Heart right ventricle (tissue), 16 donors: ENCODE measurements around the gene PGA5. TPM values are rescaled to one million over a fixed set of nuclear protein-coding genes. Genes with fewer than 3 reads are reported as not detected.

Experiments used
- ATAC-seq, 8 donors: fragments of 200-7000 bp; cut with Tn5 transposase; one replicate each; pipeline ENCODE4 v1.9.1; 2020; ENCODE audit warnings: mild to moderate bottlenecking in 8 of 8, moderate library complexity in 8 of 8, moderate number of reproducible peaks in 1 of 8
- DNase-seq, 2 donors: peaks; one replicate each; pipeline ENCODE4 v3.0.0-alpha.2; 2020
- H3K27ac ChIP-seq, 10 donors: fragments of 200-600 bp; sonication (generic) in 2 of 10; one replicate each; pipeline versions ENCODE4 v1.5.0 to v1.8.0; 2020 to 2022; ENCODE audit warnings: mild to moderate bottlenecking in 3 of 10
- H3K27me3 ChIP-seq, 7 donors: fragments of 200-600 bp; one replicate each; pipeline ENCODE4 v1.8.0; 2021 to 2022; ENCODE audit warnings: mild to moderate bottlenecking in 2 of 7
- H3K36me3 ChIP-seq, 9 donors: fragments of 200-600 bp; sonication (generic) in 1 of 9; one replicate each; pipeline versions ENCODE4 v1.5.0 to v1.8.0; 2020 to 2022; ENCODE audit warnings: mild to moderate bottlenecking in 2 of 9
- H3K4me1 ChIP-seq, 9 donors: fragments of 200-600 bp; sonication (generic) in 1 of 9; one replicate each; pipeline versions ENCODE4 v1.5.0 to v1.8.0; 2020 to 2022; ENCODE audit warnings: mild to moderate bottlenecking in 4 of 9
- H3K4me3 ChIP-seq, 10 donors: fragments of 200-600 bp; sonication (generic) in 2 of 10; one replicate each; pipeline versions ENCODE4 v1.5.0 to v1.8.0; 2020 to 2022; ENCODE audit warnings: mild to moderate bottlenecking in 7 of 10, moderate library complexity in 2 of 10
- H3K9me3 ChIP-seq, 11 donors: fragments of 200-600 bp in 10 of 11; sonication (generic) in 2 of 11; one replicate each; pipeline versions ENCODE4 v1.5.0 to v1.8.0; 2013 to 2022; ENCODE audit warnings: mild to moderate bottlenecking in 2 of 11, control low read depth in 1 of 11, moderate library complexity in 1 of 11
- WGBS, 2 donors: extraction: QIAGEN DNeasy Blood & Tissue Kit; methylation state at CpG; one replicate each; pipeline ENCODE4 v1.1.7; 2013; ENCODE audit warnings: inconsistent platforms in 1 of 2; 5-methylcytosine and 5-hydroxymethylcytosine counted together
- intact Hi-C, 10 donors: fragments of 100-400 bp; cut with DNase I; formaldehyde crosslinking; loops; one replicate each; pipeline versions ENCODE4 v1.11.1 to v1.14.2; 2022
- polyA plus RNA-seq, 2 donors: library from polyadenylated mRNA; stranded (reverse); fragments of 200-250 nt; gene quantifications; one replicate each; pipeline ENCODE4 v1.2.3, GENCODE V29; 2013
- total RNA-seq, 10 donors: library from RNA; stranded (reverse); fragmentation: NEBNext Ultra II Directional in 3 of 10; extraction: Animal tissue kit (Norgen Biotek cat#: 25700) in 3 of 10; gene quantifications; one replicate each; pipeline versions ENCODE4 v1.2.1 to v1.2.4, GENCODE V29; 2021 to 2023
- TF ChIP-seq, protein P1 (sequence below), 9 donors: fragments of 200-600 bp; sonication (generic) in 2 of 9; IDR thresholded peaks; one replicate each; pipeline versions ENCODE4 v1.5.0 to v1.8.0; 2021 to 2022; ENCODE audit warnings: antibody characterized with exemption in 9 of 9, mild to moderate bottlenecking in 5 of 9, moderate library complexity in 1 of 9
- donor health status: Arrhythmogenic right ventricular cardiomyopathy.
- donor health status: ischemic (EF 13 %, LVEDD 7.1; RV severe dilation, severe dysfunction).
- donor health status: healthy with polysubstance abuse.
- donor health status: DM: no; HTN: yes; CAD: no.
- donor health status: DM: no; HTN: no; CAD: no.
- donor health status: ischemic (EF 25% LVEDD 6.9; RV normal size, moderate dysfunction).
- donor health status: ischemic (EF 25% LVEDD 5.7; RV mildly dilated, moderate dysfunction).
- donor health status: healthy.
- donor health status: DM: yes; HTN: yes; CAD: no.
- donor health status: Ischemic cardiomyopathy.
- donor health status: ischemic (EF 35%, LVEDD 5.7; RV mildly dilated, moderate dysfunction).
- donor health status: nonischemic (EF 11% LVEDD 7.7; RV severe dilation, severe dysfunction).
- donor health status: DM: yes; HTN: yes; CAD: no.
- donor health status: PGD.
- donor health status: ischemic (EF 29% LVEDD 5.4; RV normal size, mild dysfunction).
- donor health status: nonischemic (EF 23%, LVEDD 6.1; RV moderate dilation, normal function).

Gene PGA5
- total and polyA plus RNA-seq, 12 donors, result 0.14 to 0.93 (median 0.58) TPM; not detected in 6

DNA sequence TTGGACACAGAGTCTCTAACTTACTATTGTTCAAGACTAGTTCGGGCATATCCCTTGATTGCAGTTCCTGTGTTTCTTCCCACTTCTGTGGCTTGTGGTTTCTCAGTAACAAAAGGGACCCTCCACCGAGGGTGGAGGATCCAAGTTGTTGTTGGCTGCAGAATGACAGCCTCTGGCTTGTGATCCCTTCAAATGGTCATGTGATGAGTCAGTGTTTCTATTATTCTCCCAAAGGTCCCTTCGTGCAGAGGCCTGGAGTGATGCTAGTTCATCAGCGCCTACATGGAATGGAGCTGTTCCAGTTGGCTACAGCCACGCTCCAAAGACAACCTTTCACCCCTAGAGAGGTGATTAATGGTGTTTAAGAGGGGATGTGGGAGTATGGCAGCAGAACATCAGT is 56.8 kb downstream of the PGA5 start:
- ATAC-seq (peak; percentile 8 to 75 (median 46)), DNase-seq (peak in 1 of 2 donors; percentile 37)
- Histone ChIP-seq H3K27ac (peak overlapping the region in 4 of 10 donors; percentile 2 to 40 (median 39)), H3K36me3 (peaks cover 0 to 50% (median 32%) of the 10 kb centered on the region in 9 donors), H3K9me3 (no peaks in the 10 kb centered on the region), H3K27me3 (peaks cover 0 to 30% (median 0%) of the 10 kb centered on the region in 7 donors), H3K4me3 (no peak overlapping the region), H3K4me1 (peaks cover 7 to 50% (median 40%) of the 10 kb centered on the region in 9 donors)
- intact Hi-C loops, result no loop called here
- WGBS, 2 donors, result 17 to 30% methylated on average over 5 of the region's 5 CpGs
- TF ChIP-seq, protein P1, sequence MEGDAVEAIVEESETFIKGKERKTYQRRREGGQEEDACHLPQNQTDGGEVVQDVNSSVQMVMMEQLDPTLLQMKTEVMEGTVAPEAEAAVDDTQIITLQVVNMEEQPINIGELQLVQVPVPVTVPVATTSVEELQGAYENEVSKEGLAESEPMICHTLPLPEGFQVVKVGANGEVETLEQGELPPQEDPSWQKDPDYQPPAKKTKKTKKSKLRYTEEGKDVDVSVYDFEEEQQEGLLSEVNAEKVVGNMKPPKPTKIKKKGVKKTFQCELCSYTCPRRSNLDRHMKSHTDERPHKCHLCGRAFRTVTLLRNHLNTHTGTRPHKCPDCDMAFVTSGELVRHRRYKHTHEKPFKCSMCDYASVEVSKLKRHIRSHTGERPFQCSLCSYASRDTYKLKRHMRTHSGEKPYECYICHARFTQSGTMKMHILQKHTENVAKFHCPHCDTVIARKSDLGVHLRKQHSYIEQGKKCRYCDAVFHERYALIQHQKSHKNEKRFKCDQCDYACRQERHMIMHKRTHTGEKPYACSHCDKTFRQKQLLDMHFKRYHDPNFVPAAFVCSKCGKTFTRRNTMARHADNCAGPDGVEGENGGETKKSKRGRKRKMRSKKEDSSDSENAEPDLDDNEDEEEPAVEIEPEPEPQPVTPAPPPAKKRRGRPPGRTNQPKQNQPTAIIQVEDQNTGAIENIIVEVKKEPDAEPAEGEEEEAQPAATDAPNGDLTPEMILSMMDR (IDR thresholded peaks at IDR 0.05), result no peak

DNA sequence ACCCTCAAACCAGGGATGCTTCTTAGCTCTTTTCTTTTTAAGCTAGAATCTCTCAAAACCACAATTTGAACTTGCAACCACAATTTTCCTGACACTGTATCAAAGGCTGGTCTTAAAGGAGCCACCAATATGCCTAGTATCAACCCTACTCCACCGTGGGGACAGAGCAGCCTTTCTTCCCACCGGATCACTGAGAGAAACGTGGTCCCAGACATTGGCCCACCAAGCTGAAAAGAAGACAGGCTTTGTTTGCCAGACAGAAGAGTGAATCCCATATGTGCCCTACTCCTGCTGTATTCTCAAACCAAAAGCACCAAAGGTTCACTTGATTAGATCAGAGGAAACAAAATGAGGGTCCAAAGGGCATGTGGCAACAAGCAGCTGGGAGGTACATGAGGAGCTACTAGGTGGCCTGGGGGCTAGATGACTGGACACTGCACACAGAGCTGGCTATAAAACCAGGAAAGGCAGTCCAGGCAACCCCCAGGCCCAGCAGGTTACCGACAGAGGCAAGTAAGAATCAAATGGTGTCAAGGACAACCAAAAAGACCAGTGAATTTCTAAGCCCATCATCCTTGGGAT is 57.8 kb downstream of the PGA5 start:
- Histone ChIP-seq H3K9me3 (no peaks in the 10 kb centered on the region), H3K27me3 (peaks cover 0 to 24% (median 0%) of the 10 kb centered on the region in 7 donors), H3K4me3 (no peak overlapping the region), H3K27ac (peak overlapping the region in 2 of 10 donors; percentile 15 to 39), H3K36me3 (peaks cover 0 to 60% (median 40%) of the 10 kb centered on the region in 9 donors), H3K4me1 (peaks cover 6 to 45% (median 37%) of the 10 kb centered on the region in 9 donors)
- intact Hi-C loops, result no loop called here
- ATAC-seq, result no peak
- DNase-seq, result no peak
- WGBS, 2 donors, result 90 to 94% methylated on average over 4 of the region's 4 CpGs
- TF ChIP-seq, protein P1 (IDR thresholded peaks at IDR 0.05), result no peak

Other genes with a start within 250 kb of the PGA5 start
- 1 to 10 TPM in 1 of 10 donors, under 1 TPM in 6, not detected in 3; 0.07 to 5.7 (median 0.38) TPM for gene CD5, start 138.7 kb upstream of the PGA5 start, total RNA-seq
- under 1 TPM in 1 of 2 donors, not detected in 1; 0.12 TPM for gene CD5, start 138.7 kb upstream of the PGA5 start, polyA plus RNA-seq
- gene VPS37C, start 79.7 kb upstream of the PGA5 start, total RNA-seq, result 10 to 100 TPM; 10.6 to 21.8 (median 15.5) TPM
- gene VPS37C, start 79.7 kb upstream of the PGA5 start, polyA plus RNA-seq, result 10 to 100 TPM in 1 of 2 donors, 1 to 10 TPM in 1; 7.7 to 18.6 TPM
- under 1 TPM in 4 of 10 donors, not detected in 6; 0.18 to 0.92 (median 0.45) TPM for gene PGA3, start 37.7 kb upstream of the PGA5 start, total RNA-seq
- 1 to 10 TPM; 1.0 to 3.4 TPM for gene PGA3, start 37.7 kb upstream of the PGA5 start, polyA plus RNA-seq
- 1 to 10 TPM in 2 of 10 donors, under 1 TPM in 1, not detected in 7; 0.76 to 2.6 (median 2.6) TPM for gene PGA4, start 18.8 kb upstream of the PGA5 start, total RNA-seq
- 1 to 10 TPM in 1 of 2 donors, not detected in 1; 1.7 TPM for gene PGA4, start 18.8 kb upstream of the PGA5 start, polyA plus RNA-seq
- 1 to 10 TPM in 4 of 10 donors, under 1 TPM in 6; 0.47 to 2.2 (median 0.89) TPM for gene VWCE, start 54.1 kb downstream of the PGA5 start, total RNA-seq
- 1 to 10 TPM in 1 of 2 donors, under 1 TPM in 1; 0.42 to 1.2 TPM for gene VWCE, start 54.1 kb downstream of the PGA5 start, polyA plus RNA-seq
- gene DDB1, start 91.9 kb downstream of the PGA5 start, total RNA-seq, result 100 to 1,000 TPM; 101 to 147 (median 129) TPM
- gene DDB1, start 91.9 kb downstream of the PGA5 start, polyA plus RNA-seq, result 100 to 1,000 TPM in 1 of 2 donors, 10 to 100 TPM in 1; 59.0 to 147 TPM
- gene TKFC, start 92.1 kb downstream of the PGA5 start, total RNA-seq, result 10 to 100 TPM; 13.9 to 26.1 (median 20.9) TPM
- 10 to 100 TPM; 11.8 to 12.1 TPM for gene TKFC, start 92.1 kb downstream of the PGA5 start, polyA plus RNA-seq
- gene CYB561A3, start 120.7 kb downstream of the PGA5 start, total RNA-seq, result 10 to 100 TPM in 5 of 10 donors, 1 to 10 TPM in 5; 6.0 to 18.6 (median 9.7) TPM
- gene CYB561A3, start 120.7 kb downstream of the PGA5 start, polyA plus RNA-seq, result 10 to 100 TPM; 10.5 to 11.8 TPM
- 10 to 100 TPM; 14.4 to 25.9 (median 17.6) TPM for gene TMEM138, start 121.2 kb downstream of the PGA5 start, total RNA-seq
- gene TMEM138, start 121.2 kb downstream of the PGA5 start, polyA plus RNA-seq, result 10 to 100 TPM; 28.0 to 35.3 TPM
- 1 to 10 TPM; 2.9 to 6.8 (median 4.1) TPM for gene TMEM216, start 151.4 kb downstream of the PGA5 start, total RNA-seq
- 1 to 10 TPM; 6.3 to 8.3 TPM for gene TMEM216, start 151.4 kb downstream of the PGA5 start, polyA plus RNA-seq
- 10 to 100 TPM; 37.7 to 51.8 (median 43.3) TPM for gene CPSF7, start 188.8 kb downstream of the PGA5 start, total RNA-seq
- 10 to 100 TPM; 22.3 to 43.8 TPM for gene CPSF7, start 188.8 kb downstream of the PGA5 start, polyA plus RNA-seq
- 10 to 100 TPM; 24.4 to 39.9 (median 32.7) TPM for gene SDHAF2, start 188.9 kb downstream of the PGA5 start, total RNA-seq
- 10 to 100 TPM; 43.4 to 56.1 TPM for gene SDHAF2, start 188.9 kb downstream of the PGA5 start, polyA plus RNA-seq